Activated T-cell treated with anti-CD3 and anti-CD28 coated beads, Interleukin-2, amount 50 U/mL, for 24 hours (primary cell): ENCODE data around the gene S1PR4.
A peak's percentile ranks its signal among the peaks of the same experiment; 100 is the strongest.

Source experiments
- DNase-seq: peaks from one replicate; pipeline ENCODE4 v3.0.0-alpha.2; 2020
- H3K27ac Mint-ChIP-seq: 2 replicates; pipeline ENCODE4 v1.8.0; 2020; ENCODE audit warnings: mild to moderate bottlenecking, mixed read lengths
- H3K27me3 Mint-ChIP-seq: 2 replicates; pipeline ENCODE4 v1.8.0; 2020; ENCODE audit warnings: mixed read lengths
- H3K36me3 Mint-ChIP-seq: 2 replicates; pipeline ENCODE4 v1.8.0; 2020; ENCODE audit warnings: low read depth, mixed read lengths
- H3K4me1 Mint-ChIP-seq: 2 replicates; pipeline ENCODE4 v1.8.0; 2020; ENCODE audit warnings: low read depth, mixed read lengths
- H3K4me3 Mint-ChIP-seq: 2 replicates; pipeline ENCODE4 v1.8.0; 2020; ENCODE audit warnings: mild to moderate bottlenecking, moderate library complexity, mixed read lengths
- H3K9me3 Mint-ChIP-seq: 2 replicates; pipeline ENCODE4 v1.8.0; 2020; ENCODE audit warnings: mixed read lengths

Gene S1PR4

GRCh38 chr19:3178377-3178972 is at the start of gene S1PR4:
Gene S1PR4, plus strand, starts transcription at chr19:3178769. Its CDS starts 24 bp downstream, at chr19:3178793.
- Mint-ChIP-seq H3K9me3 (no peaks in the 10 kb centered on the region), H3K27me3 (no peaks in the 10 kb centered on the region), H3K4me1 (peaks cover 37% of the 10 kb centered on the region), H3K4me3 (peak within 1 kb of the TSS; percentile 92), H3K36me3 (peaks cover 34% of the 10 kb centered on the region), H3K27ac (peak within 1 kb of the TSS; percentile 96)
- peak; percentile 79 for DNase-seq

- Mint-ChIP-seq H3K9me3 (peaks cover 2% of the 10 kb centered on the region), H3K27me3 (peaks cover 5% of the 10 kb centered on the region), H3K4me1 (peaks cover 23% of the 10 kb centered on the region), H3K36me3 (no peaks in the 10 kb centered on the region), H3K4me3 (no peak overlapping the region), H3K27ac (no peak overlapping the region)
- DNase-seq, result no peak
These were observed 49.5 kb upstream of the S1PR4 start for GRCh38 chr19:3129112-3129511.

GRCh38 chr19:3131168-3131567 is 47.4 kb upstream of the S1PR4 start:
- peaks cover 28% of the 10 kb centered on the region for H3K4me1 Mint-ChIP-seq
- no peak for DNase-seq
- H3K9me3 Mint-ChIP-seq, result peaks cover 2% of the 10 kb centered on the region
- H3K27ac Mint-ChIP-seq, result no peak overlapping the region
- no peak overlapping the region for H3K4me3 Mint-ChIP-seq
- peaks cover 4% of the 10 kb centered on the region for H3K27me3 Mint-ChIP-seq
- H3K36me3 Mint-ChIP-seq, result no peaks in the 10 kb centered on the region

GRCh38 chr19:3132971-3133792 is 45.4 kb upstream of the S1PR4 start:
- Mint-ChIP-seq H3K4me3 (peak overlapping the region; percentile 53), H3K4me1 (peaks cover 36% of the 10 kb centered on the region), H3K27me3 (peaks cover 14% of the 10 kb centered on the region), H3K9me3 (peaks cover 2% of the 10 kb centered on the region), H3K36me3 (no peaks in the 10 kb centered on the region), H3K27ac (peak overlapping the region; percentile 90)
- DNase-seq, result peak; percentile 81

GRCh38 chr19:3133793-3134116 is 44.8 kb upstream of the S1PR4 start:
- Mint-ChIP-seq H3K4me1 (peaks cover 36% of the 10 kb centered on the region), H3K27ac (peak overlapping the region; percentile 90), H3K4me3 (peak overlapping the region; percentile 53), H3K9me3 (peaks cover 2% of the 10 kb centered on the region), H3K36me3 (no peaks in the 10 kb centered on the region), H3K27me3 (peaks cover 14% of the 10 kb centered on the region)
- no peak for DNase-seq

- H3K4me3 Mint-ChIP-seq, result peak within 1 kb of the TSS; percentile 71
- peaks cover 43% of the 10 kb centered on the region for H3K4me1 Mint-ChIP-seq
- H3K27ac Mint-ChIP-seq, result peak within 1 kb of the TSS; percentile 55
- H3K9me3 Mint-ChIP-seq, result peaks cover 2% of the 10 kb centered on the region
- DNase-seq, result peak; percentile 55
- no peaks in the 10 kb centered on the region for H3K36me3 Mint-ChIP-seq
- peaks cover 14% of the 10 kb centered on the region for H3K27me3 Mint-ChIP-seq
These were observed 42.4 kb upstream of the S1PR4 start, which contains the start of gene GNA15 for GRCh38 chr19:3135961-3136683. Gene GNA15, plus strand, starts transcription at chr19:3136033. Its CDS starts 418 bp downstream, at chr19:3136451.

GRCh38 chr19:3136684-3137055 is 41.9 kb upstream of the S1PR4 start:
- H3K4me3 Mint-ChIP-seq, result peak overlapping the region; percentile 71
- no peaks in the 10 kb centered on the region for H3K36me3 Mint-ChIP-seq
- no peak for DNase-seq
- peak overlapping the region; percentile 55 for H3K27ac Mint-ChIP-seq
- peaks cover 45% of the 10 kb centered on the region for H3K4me1 Mint-ChIP-seq
- H3K27me3 Mint-ChIP-seq, result peaks cover 14% of the 10 kb centered on the region
- H3K9me3 Mint-ChIP-seq, result peaks cover 2% of the 10 kb centered on the region

GRCh38 chr19:3137119-3137518 is 41.5 kb upstream of the S1PR4 start:
- no peak for DNase-seq
- H3K9me3 Mint-ChIP-seq, result peaks cover 2% of the 10 kb centered on the region
- H3K27me3 Mint-ChIP-seq, result peaks cover 14% of the 10 kb centered on the region
- no peaks in the 10 kb centered on the region for H3K36me3 Mint-ChIP-seq
- H3K4me1 Mint-ChIP-seq, result peaks cover 49% of the 10 kb centered on the region
- peak overlapping the region; percentile 55 for H3K27ac Mint-ChIP-seq
- H3K4me3 Mint-ChIP-seq, result peak overlapping the region; percentile 71

GRCh38 chr19:3138268-3138667 is 40.3 kb upstream of the S1PR4 start:
- peaks cover 2% of the 10 kb centered on the region for H3K9me3 Mint-ChIP-seq
- no peak overlapping the region for H3K4me3 Mint-ChIP-seq
- H3K27ac Mint-ChIP-seq, result no peak overlapping the region
- DNase-seq, result no peak
- H3K4me1 Mint-ChIP-seq, result peaks cover 49% of the 10 kb centered on the region
- H3K27me3 Mint-ChIP-seq, result peaks cover 14% of the 10 kb centered on the region
- no peaks in the 10 kb centered on the region for H3K36me3 Mint-ChIP-seq

GRCh38 chr19:3140667-3141038 is 37.9 kb upstream of the S1PR4 start:
- Mint-ChIP-seq H3K4me1 (peaks cover 37% of the 10 kb centered on the region), H3K4me3 (no peak overlapping the region), H3K9me3 (no peaks in the 10 kb centered on the region), H3K36me3 (no peaks in the 10 kb centered on the region), H3K27me3 (peaks cover 10% of the 10 kb centered on the region), H3K27ac (peak overlapping the region; percentile 50)
- DNase-seq, result no peak

- no peak for DNase-seq
- H3K9me3 Mint-ChIP-seq, result no peaks in the 10 kb centered on the region
- no peaks in the 10 kb centered on the region for H3K36me3 Mint-ChIP-seq
- peak overlapping the region; percentile 86 for H3K27ac Mint-ChIP-seq
- H3K27me3 Mint-ChIP-seq, result peaks cover under 1% of the 10 kb centered on the region
- peaks cover 32% of the 10 kb centered on the region for H3K4me1 Mint-ChIP-seq
- H3K4me3 Mint-ChIP-seq, result peak overlapping the region; percentile 31
These were observed 36.3 kb upstream of the S1PR4 start for GRCh38 chr19:3142292-3142670.

- Mint-ChIP-seq H3K27me3 (no peaks in the 10 kb centered on the region), H3K27ac (peak overlapping the region; percentile 86), H3K4me1 (peaks cover 32% of the 10 kb centered on the region), H3K4me3 (no peak overlapping the region), H3K9me3 (no peaks in the 10 kb centered on the region), H3K36me3 (no peaks in the 10 kb centered on the region)
- DNase-seq, result no peak
These were observed 35.7 kb upstream of the S1PR4 start for GRCh38 chr19:3142781-3143337.

- Mint-ChIP-seq H3K27ac (no peak overlapping the region), H3K4me1 (peaks cover 24% of the 10 kb centered on the region), H3K27me3 (no peaks in the 10 kb centered on the region), H3K9me3 (no peaks in the 10 kb centered on the region), H3K4me3 (no peak overlapping the region), H3K36me3 (no peaks in the 10 kb centered on the region)
- no peak for DNase-seq
These were observed 32.5 kb upstream of the S1PR4 start for GRCh38 chr19:3145909-3146676.

- H3K4me1 Mint-ChIP-seq, result peaks cover 19% of the 10 kb centered on the region
- DNase-seq, result peak; percentile 83
- H3K27me3 Mint-ChIP-seq, result no peaks in the 10 kb centered on the region
- no peaks in the 10 kb centered on the region for H3K36me3 Mint-ChIP-seq
- H3K4me3 Mint-ChIP-seq, result no peak overlapping the region
- peak overlapping the region; percentile 22 for H3K27ac Mint-ChIP-seq
- H3K9me3 Mint-ChIP-seq, result no peaks in the 10 kb centered on the region
These were observed 31.9 kb upstream of the S1PR4 start for GRCh38 chr19:3146677-3147100.
